BLaER1 treated with 17β-estradiol and CSF1 and Interleukin-3, amounts not matched to agents 10 nM and 100 nM (cell line): ENCODE measurements around the gene SCCPDH.
A peak's percentile ranks its signal among the peaks of the same experiment; 100 is the strongest.

Source experiments
- H3K27ac ChIP-seq, 11 experiments: shearing (Covaris generic); formaldehyde crosslinking; 2 replicates each; pipeline ENCODE4 v1.8.1; 2022
- H3K27me3 ChIP-seq, 11 experiments: shearing (Covaris generic); formaldehyde crosslinking; 2 replicates each; pipeline ENCODE4 v1.8.1; 2022
- H3K36me3 ChIP-seq, 11 experiments: shearing (Covaris generic); formaldehyde crosslinking; 2 replicates each; pipeline ENCODE4 v1.8.1; 2022
- H3K4me1 ChIP-seq, 10 experiments: shearing (Covaris generic); formaldehyde crosslinking; 2 replicates each; pipeline ENCODE4 v1.8.1; 2022
- H3K4me2 ChIP-seq, 11 experiments: shearing (Covaris generic); formaldehyde crosslinking; 2 replicates each; pipeline ENCODE4 v1.8.1; 2022
- H3K4me3 ChIP-seq, 10 experiments: shearing (Covaris generic); formaldehyde crosslinking; 2 replicates each; pipeline ENCODE4 v1.8.1; 2022
- H3K9ac ChIP-seq, 11 experiments: shearing (Covaris generic); formaldehyde crosslinking; 2 replicates each; pipeline ENCODE4 v1.8.1; 2022
- H3K9me3 ChIP-seq, 11 experiments: shearing (Covaris generic); formaldehyde crosslinking; replicated peaks in 1 of 11; 2 replicates each; pipeline ENCODE4 v1.8.1; 2022
- H4K20me1 ChIP-seq, 11 experiments: shearing (Covaris generic); formaldehyde crosslinking; 2 replicates each; pipeline ENCODE4 v1.8.1; 2022
- Cebpa-rat ChIP-seq, 11 experiments: shearing (Covaris generic); IDR thresholded peaks; 2 replicates each; pipeline ENCODE4 v1.8.1; 2022

The SCCPDH gene

DNA sequence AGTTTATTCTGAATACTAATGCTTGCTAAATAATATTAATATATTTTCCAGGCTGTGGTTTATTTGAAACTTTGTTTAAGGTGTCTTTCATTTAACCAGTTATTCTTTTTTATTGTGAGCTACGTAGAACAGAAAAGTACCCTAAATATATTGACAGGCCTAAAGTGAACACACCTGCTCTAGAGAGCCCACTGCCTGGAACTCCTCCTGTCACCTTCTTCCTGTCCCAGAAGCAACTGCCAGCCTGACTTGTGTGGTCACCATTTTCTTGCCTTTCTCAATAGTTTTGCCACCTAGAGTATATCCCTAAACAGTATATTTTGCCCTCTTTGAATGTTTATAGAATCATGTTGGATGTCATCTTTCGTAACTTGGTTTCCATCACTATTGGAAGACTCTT is 48.5 kb downstream of the SCCPDH start:
- H3K27ac ChIP-seq: no peak overlapping the region
- H3K4me1 ChIP-seq: peaks cover 0 to 33% (median 15%) of the 10 kb centered on the region in 10 experiments; a peak in 13 of 20 replicates
- H3K27me3 ChIP-seq: no peaks in the 10 kb centered on the region
- H3K4me2 ChIP-seq: peak overlapping the region in 2 of 11 experiments; percentile 11 to 17; a peak in 1 of 22 replicates
- H3K9ac ChIP-seq: no peak overlapping the region
- peaks cover 14 to 41% (median 25%) of the 10 kb centered on the region in 11 experiments; a peak in 21 of 22 replicates for H3K9me3 ChIP-seq
- no peak for TF ChIP-seq Cebpa-rat (IDR thresholded peaks at IDR 0.05)
- peaks cover 87 to 100% (median 100%) of the 10 kb centered on the region in 11 experiments for H3K36me3 ChIP-seq
- H4K20me1 ChIP-seq: no peaks in the 10 kb centered on the region
- no peak overlapping the region for H3K4me3 ChIP-seq

DNA sequence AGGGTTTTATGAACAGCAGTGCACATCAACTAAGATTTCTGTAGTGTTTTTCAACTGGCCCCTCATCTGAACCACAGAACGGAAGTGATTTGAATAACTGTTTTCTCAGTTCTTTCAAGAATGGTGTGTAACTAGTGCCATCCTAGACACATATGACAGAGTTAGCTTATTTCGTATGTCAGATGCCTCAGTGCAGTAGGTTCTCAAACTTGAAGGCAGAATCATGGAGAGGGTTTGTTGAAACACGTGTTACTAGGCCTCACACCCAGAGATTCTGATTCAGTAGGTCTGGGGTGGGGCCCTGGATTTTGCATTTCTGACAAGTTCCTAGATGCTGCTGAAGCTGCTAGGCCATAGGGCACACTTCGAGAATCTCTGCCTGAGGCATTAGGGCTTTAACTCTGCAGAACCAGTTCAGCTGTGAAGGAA is 49.0 kb downstream of the SCCPDH start:
- no peak for TF ChIP-seq Cebpa-rat (IDR thresholded peaks at IDR 0.05)
- peaks cover 0 to 38% (median 20%) of the 10 kb centered on the region in 10 experiments; a peak in 14 of 20 replicates for H3K4me1 ChIP-seq
- no peak overlapping the region for H3K27ac ChIP-seq
- H3K9me3 ChIP-seq: peaks cover 14 to 41% (median 25%) of the 10 kb centered on the region in 11 experiments; a peak in 21 of 22 replicates
- peak overlapping the region in 1 of 11 experiments; percentile 17; a peak in 1 of 22 replicates for H3K4me2 ChIP-seq
- H3K36me3 ChIP-seq: peaks cover 81 to 100% (median 95%) of the 10 kb centered on the region in 11 experiments
- H4K20me1 ChIP-seq: no peaks in the 10 kb centered on the region
- no peak overlapping the region for H3K9ac ChIP-seq
- no peak overlapping the region for H3K4me3 ChIP-seq
- no peaks in the 10 kb centered on the region for H3K27me3 ChIP-seq

- H3K27ac ChIP-seq: no peak overlapping the region
- H3K4me3 ChIP-seq: no peak overlapping the region
- peaks cover 3 to 63% (median 45%) of the 10 kb centered on the region in 10 experiments; a peak in 18 of 20 replicates for H3K4me1 ChIP-seq
- H3K4me2 ChIP-seq: peak overlapping the region in 2 of 11 experiments; percentile 54 to 61; a peak in 2 of 22 replicates
- H3K9me3 ChIP-seq: peaks cover 15 to 40% (median 24%) of the 10 kb centered on the region in 11 experiments; a peak in 21 of 22 replicates
- TF ChIP-seq Cebpa-rat (IDR thresholded peaks at IDR 0.05): no peak
- no peak overlapping the region for H3K9ac ChIP-seq
- no peaks in the 10 kb centered on the region for H3K27me3 ChIP-seq
- H3K36me3 ChIP-seq: peaks cover 68 to 99% (median 87%) of the 10 kb centered on the region in 11 experiments
- H4K20me1 ChIP-seq: no peaks in the 10 kb centered on the region
Measured at GRCh38 chr1:246775531-246776385, 51.5 kb downstream of the SCCPDH start.

- H3K27me3 ChIP-seq: no peaks in the 10 kb centered on the region
- no peak overlapping the region for H3K9ac ChIP-seq
- H3K36me3 ChIP-seq: peaks cover 57 to 93% (median 81%) of the 10 kb centered on the region in 11 experiments
- H3K4me1 ChIP-seq: peaks cover 15 to 75% (median 57%) of the 10 kb centered on the region in 10 experiments
- TF ChIP-seq Cebpa-rat (IDR thresholded peaks at IDR 0.05): no peak
- H4K20me1 ChIP-seq: no peaks in the 10 kb centered on the region
- peaks cover 15 to 40% (median 19%) of the 10 kb centered on the region in 11 experiments; a peak in 21 of 22 replicates for H3K9me3 ChIP-seq
- no peak overlapping the region; a peak in 1 of 22 replicates for H3K27ac ChIP-seq
- H3K4me3 ChIP-seq: no peak overlapping the region
- peak overlapping the region in 6 of 11 experiments; percentile 4 to 82 (median 44); a peak in 10 of 22 replicates for H3K4me2 ChIP-seq
Measured at GRCh38 chr1:246776923-246777322, 52.7 kb downstream of the SCCPDH start.

GRCh38 chr1:246778663-246779062 is 54.5 kb downstream of the SCCPDH start:
- Histone ChIP-seq H3K9me3 (peaks cover 0 to 23% (median 2%) of the 10 kb centered on the region in 11 experiments; a peak in 15 of 22 replicates), H3K36me3 (peaks cover 39 to 76% (median 64%) of the 10 kb centered on the region in 11 experiments), H3K27ac (peak overlapping the region in 5 of 11 experiments; percentile 37 to 85 (median 82); a peak in 8 of 22 replicates), H4K20me1 (no peaks in the 10 kb centered on the region), H3K27me3 (no peaks in the 10 kb centered on the region), H3K4me2 (peak overlapping the region in 8 of 11 experiments; percentile 61 to 91 (median 87); a peak in 15 of 22 replicates), H3K4me3 (no peak overlapping the region), H3K9ac (no peak overlapping the region), H3K4me1 (peaks cover 29 to 86% (median 73%) of the 10 kb centered on the region in 10 experiments)
- TF ChIP-seq Cebpa-rat (IDR thresholded peaks at IDR 0.05): no peak

GRCh38 chr1:246779561-246780175 is 55.5 kb downstream of the SCCPDH start:
- H3K9ac ChIP-seq: peak overlapping the region in 3 of 11 experiments; percentile 19 to 44 (median 31); a peak in 1 of 22 replicates
- peak overlapping the region in 8 of 11 experiments; percentile 61 to 91 (median 87); a peak in 16 of 22 replicates for H3K4me2 ChIP-seq
- peaks cover 39 to 90% (median 84%) of the 10 kb centered on the region in 10 experiments for H3K4me1 ChIP-seq
- H3K27ac ChIP-seq: peak overlapping the region in 6 of 11 experiments; percentile 37 to 85 (median 81); a peak in 11 of 22 replicates
- no peak overlapping the region; a peak in 1 of 20 replicates for H3K4me3 ChIP-seq
- no peaks in the 10 kb centered on the region for H3K27me3 ChIP-seq
- H3K9me3 ChIP-seq: peaks cover 0 to 23% (median 0%) of the 10 kb centered on the region in 11 experiments; a peak in 10 of 22 replicates
- H3K36me3 ChIP-seq: peaks cover 34 to 66% (median 56%) of the 10 kb centered on the region in 11 experiments
- no peaks in the 10 kb centered on the region for H4K20me1 ChIP-seq
- TF ChIP-seq Cebpa-rat (IDR thresholded peaks at IDR 0.05): no peak

- Histone ChIP-seq H3K4me3 (no peak overlapping the region), H3K9me3 (peaks cover 0 to 23% (median 0%) of the 10 kb centered on the region in 11 experiments; a peak in 10 of 22 replicates), H3K27ac (peak overlapping the region in 5 of 11 experiments; percentile 76 to 85 (median 82); a peak in 10 of 22 replicates), H3K9ac (0 out of 22 replicates have a peak overlapping the region, but pooled peaks of 1 of the 11 experiments have one; percentile 31), H3K27me3 (no peaks in the 10 kb centered on the region), H3K4me1 (peaks cover 45 to 96% (median 89%) of the 10 kb centered on the region in 10 experiments), H3K4me2 (peak overlapping the region in 9 of 11 experiments; percentile 10 to 91 (median 86); a peak in 16 of 22 replicates), H4K20me1 (no peaks in the 10 kb centered on the region), H3K36me3 (peaks cover 28 to 60% (median 50%) of the 10 kb centered on the region in 11 experiments)
- TF ChIP-seq Cebpa-rat (IDR thresholded peaks at IDR 0.05): no peak
Measured at GRCh38 chr1:246780264-246780663, 56.1 kb downstream of the SCCPDH start.

- Histone ChIP-seq H3K27me3 (no peaks in the 10 kb centered on the region), H3K36me3 (peaks cover 19 to 50% (median 40%) of the 10 kb centered on the region in 11 experiments), H3K9me3 (peaks cover 0 to 27% (median 0%) of the 10 kb centered on the region in 11 experiments; a peak in 10 of 22 replicates), H3K9ac (peak overlapping the region in 7 of 11 experiments; percentile 54 to 73 (median 69); a peak in 13 of 22 replicates), H3K4me2 (peak overlapping the region; percentile 49 to 91 (median 83); a peak in 21 of 22 replicates), H3K4me3 (peak overlapping the region in 2 of 10 experiments; percentile 22 to 23; a peak in 3 of 20 replicates), H3K27ac (peak overlapping the region in 9 of 11 experiments; percentile 65 to 85 (median 80); a peak in 18 of 22 replicates), H3K4me1 (peaks cover 47 to 100% (median 99%) of the 10 kb centered on the region in 10 experiments), H4K20me1 (no peaks in the 10 kb centered on the region)
- TF ChIP-seq Cebpa-rat (IDR thresholded peaks at IDR 0.05): no peak
Measured at GRCh38 chr1:246781212-246781611, 57.0 kb downstream of the SCCPDH start.
